Cardiac ventricle fibroblast (primary cell): ENCODE measurements around the gene TERF2IP. TPM values are rescaled to one million over a fixed set of nuclear protein-coding genes. Genes with fewer than 3 reads are reported as not detected.

ENCODE experiments used
- total RNA-seq: library from RNA; depleted of rRNA; stranded (reverse); fragments of >200 nt; gene quantifications from 2 replicates; pipeline ENCODE4 v1.2.3, GENCODE V29; 2015

Gene TERF2IP
- 43.9 and 53.4 TPM in 2 replicates for total RNA-seq

GRCh38 chr16:75647492-75648264, at the start of gene TERF2IP, which contains the start of gene KARS1:
Gene TERF2IP (plus strand): TSS chr16:75647773. CDS start chr16:75647883, 110 bp downstream.
Gene KARS1 (minus strand): TSS chr16:75647665. CDS start chr16:75647639, 26 bp downstream.

GRCh38 chr16:75622761-75623605, 24.6 kb upstream of the TERF2IP start, which contains the start of gene ADAT1:
Gene ADAT1 (minus strand): TSS chr16:75623281. CDS start chr16:75620799, 2,482 bp downstream.

GRCh38 chr16:75676909-75677308, 29.3 kb downstream of the TERF2IP start, which contains the start of gene CPHXL2:
Gene CPHXL2 (minus strand): TSS chr16:75677009. CDS start chr16:75676999, 10 bp downstream.

GRCh38 chr16:75701361-75701760, 53.8 kb downstream of the TERF2IP start, which contains the start of gene DUXB:
Gene DUXB (minus strand): TSS chr16:75701461. CDS start chr16:75701418, 43 bp downstream.

Other genes with a start within 250 kb of the TERF2IP start
- gene CFDP1, start 214.3 kb upstream of the TERF2IP start, total RNA-seq, result 38.7 and 53.8 TPM in 2 replicates
- gene TMEM170A, start 183.1 kb upstream of the TERF2IP start, total RNA-seq, result 6.8 and 8.1 TPM in 2 replicates
- gene CHST6, start 152.3 kb upstream of the TERF2IP start, total RNA-seq, result 0.54 and 0.56 TPM in 2 replicates
- 0.10 TPM in 1 of 2 replicates, not detected in the other for gene CHST5, start 111.7 kb upstream of the TERF2IP start, total RNA-seq
- 13.6 and 13.7 TPM in 2 replicates for gene TMEM231, start 91.5 kb upstream of the TERF2IP start, total RNA-seq
- gene GABARAPL2, start 81.4 kb upstream of the TERF2IP start, total RNA-seq, result 64.1 and 72.2 TPM in 2 replicates
- gene ADAT1, start 24.5 kb upstream of the TERF2IP start, total RNA-seq, result 28.8 and 34.5 TPM in 2 replicates
- gene KARS1, start 108 bp upstream of the TERF2IP start, total RNA-seq, result 108 and 114 TPM in 2 replicates
- gene CPHXL2, start 29.2 kb downstream of the TERF2IP start, total RNA-seq, result not detected in 2 replicates
- not detected in 2 replicates for gene DUXB, start 53.7 kb downstream of the TERF2IP start, total RNA-seq
- gene CPHXL, start 78.7 kb downstream of the TERF2IP start, total RNA-seq, result not detected in 2 replicates